Mucosa of descending colon (tissue), 3 donors: ENCODE results near the gene ZNF407. TPM values are rescaled to one million over a fixed set of nuclear protein-coding genes. Genes with fewer than 3 reads are reported as not detected.
A peak's percentile ranks its signal among the peaks of the same experiment; 100 is the strongest.

Experiments
- ATAC-seq: fragments of 200-7000 bp; cut with Tn5 transposase; one replicate; pipeline ENCODE4 v1.9.1; 2020; ENCODE audit warnings: mild to moderate bottlenecking, moderate library complexity
- DNase-seq, 3 donors: peaks; one replicate each; pipeline ENCODE4 v3.0.0-alpha.2; 2020
- H3K36me3 ChIP-seq: fragments of 200-600 bp; one replicate; pipeline ENCODE4 v1.8.0; 2021; ENCODE audit warnings: low read depth, mild to moderate bottlenecking
- H3K4me1 ChIP-seq: fragments of 200-600 bp; one replicate; pipeline ENCODE4 v1.8.0; 2021; ENCODE audit warnings: low read depth, mild to moderate bottlenecking
- H3K4me3 ChIP-seq: fragments of 200-600 bp; one replicate; pipeline ENCODE4 v1.8.0; 2021; ENCODE audit warnings: mild to moderate bottlenecking
- H3K9me3 ChIP-seq: fragments of 200-600 bp; one replicate; pipeline ENCODE4 v1.8.0; 2021; ENCODE audit warnings: mild to moderate bottlenecking
- intact Hi-C, 2 donors: fragments of 100-400 bp; cut with DNase I in 1 of 2; cut with micrococcal nuclease in 1 of 2; formaldehyde crosslinking; loops; one replicate each; pipeline versions ENCODE4 v1.11.0 to v1.11.1; 2022; cut with DNase I, micrococcal nuclease
- total RNA-seq, 3 donors: library from RNA; stranded (reverse); fragmentation: NEBNext Ultra II Directional in 2 of 3; extraction: Animal tissue kit (Norgen Biotek cat#: 25700) in 2 of 3; gene quantifications; one replicate each; pipeline versions ENCODE4 v1.2.1 to v1.2.4, GENCODE V29; 2021 to 2023
- TF ChIP-seq, protein P1 (sequence below): fragments of 200-600 bp; IDR thresholded peaks from one replicate; pipeline ENCODE4 v1.8.0; 2022; ENCODE audit warnings: antibody characterized with exemption, mild to moderate bottlenecking
- donor health status: DM: no; HTN: no; CAD: no; lungs with moderate emphysema.
- donor health status: DM: no; HTN: no; CAD: no.
- donor health status: DM: no; HTN: yes; CAD: no.

ZNF407 gene
- total RNA-seq, 3 donors from 2014 or later = 13.0 to 25.1 (median 18.8) TPM

DNA sequence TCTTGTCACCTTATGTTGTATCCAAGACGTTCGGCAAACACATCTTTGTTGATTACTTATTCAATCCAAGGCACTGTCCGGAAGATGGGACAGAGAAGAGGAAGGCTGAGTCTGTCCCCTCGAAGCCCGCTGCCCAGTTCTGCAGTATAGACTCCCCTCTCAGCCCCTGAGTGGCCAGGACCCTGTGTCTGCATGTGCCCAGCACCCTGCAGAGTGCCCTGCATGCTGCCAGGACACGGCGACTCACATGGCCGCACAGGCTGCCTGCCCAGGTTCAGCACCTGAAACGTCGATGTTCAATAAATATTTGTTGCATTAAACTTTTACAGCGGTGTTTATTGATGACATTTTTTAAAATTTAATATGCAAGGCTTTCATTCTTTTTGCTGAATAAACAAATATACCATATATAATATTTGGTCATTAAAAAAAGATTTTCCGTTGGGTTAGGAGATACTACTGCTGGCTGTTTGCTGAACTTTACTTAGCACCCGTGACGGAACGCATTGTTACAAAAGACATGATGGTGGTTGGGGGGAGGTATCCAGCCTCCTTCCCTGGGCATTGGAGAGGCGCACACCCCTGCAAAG is 464.7 kb downstream of the ZNF407 start:
- Histone ChIP-seq H3K9me3 (no peaks in the 10 kb centered on the region), H3K4me3 (no peak overlapping the region), H3K36me3 (no peaks in the 10 kb centered on the region), H3K4me1 (no peaks in the 10 kb centered on the region)
- no peak for ATAC-seq
- TF ChIP-seq, protein P1, sequence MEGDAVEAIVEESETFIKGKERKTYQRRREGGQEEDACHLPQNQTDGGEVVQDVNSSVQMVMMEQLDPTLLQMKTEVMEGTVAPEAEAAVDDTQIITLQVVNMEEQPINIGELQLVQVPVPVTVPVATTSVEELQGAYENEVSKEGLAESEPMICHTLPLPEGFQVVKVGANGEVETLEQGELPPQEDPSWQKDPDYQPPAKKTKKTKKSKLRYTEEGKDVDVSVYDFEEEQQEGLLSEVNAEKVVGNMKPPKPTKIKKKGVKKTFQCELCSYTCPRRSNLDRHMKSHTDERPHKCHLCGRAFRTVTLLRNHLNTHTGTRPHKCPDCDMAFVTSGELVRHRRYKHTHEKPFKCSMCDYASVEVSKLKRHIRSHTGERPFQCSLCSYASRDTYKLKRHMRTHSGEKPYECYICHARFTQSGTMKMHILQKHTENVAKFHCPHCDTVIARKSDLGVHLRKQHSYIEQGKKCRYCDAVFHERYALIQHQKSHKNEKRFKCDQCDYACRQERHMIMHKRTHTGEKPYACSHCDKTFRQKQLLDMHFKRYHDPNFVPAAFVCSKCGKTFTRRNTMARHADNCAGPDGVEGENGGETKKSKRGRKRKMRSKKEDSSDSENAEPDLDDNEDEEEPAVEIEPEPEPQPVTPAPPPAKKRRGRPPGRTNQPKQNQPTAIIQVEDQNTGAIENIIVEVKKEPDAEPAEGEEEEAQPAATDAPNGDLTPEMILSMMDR = no peak
- intact Hi-C loops = no loop called here
- DNase-seq = no peak

DNA sequence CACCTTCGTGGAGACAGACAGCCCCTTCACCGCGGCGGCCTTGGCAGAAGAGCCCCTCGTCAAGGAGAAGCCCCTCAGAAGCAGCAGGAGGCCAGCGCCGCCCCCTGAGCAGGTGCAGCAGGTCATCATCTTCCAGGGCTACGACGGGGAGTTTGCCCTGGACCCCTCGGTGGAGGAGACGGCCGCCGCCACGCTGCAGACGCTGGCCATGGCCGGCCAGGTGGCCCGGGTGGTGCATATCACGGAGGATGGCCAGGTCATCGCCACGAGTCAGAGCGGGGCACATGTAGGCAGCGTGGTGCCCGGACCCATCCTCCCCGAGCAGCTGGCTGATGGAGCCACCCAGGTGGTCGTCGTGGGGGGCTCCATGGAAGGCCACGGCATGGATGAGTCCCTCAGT is 465.5 kb downstream of the ZNF407 start:
- DNase-seq (no peak), ATAC-seq (no peak)
- TF ChIP-seq, protein P1 = no peak
- H3K9me3 ChIP-seq = no peaks in the 10 kb centered on the region
- H3K4me3 ChIP-seq = no peak overlapping the region
- no peaks in the 10 kb centered on the region for H3K4me1 ChIP-seq
- intact Hi-C loops = no loop called here
- H3K36me3 ChIP-seq = no peaks in the 10 kb centered on the region

DNA sequence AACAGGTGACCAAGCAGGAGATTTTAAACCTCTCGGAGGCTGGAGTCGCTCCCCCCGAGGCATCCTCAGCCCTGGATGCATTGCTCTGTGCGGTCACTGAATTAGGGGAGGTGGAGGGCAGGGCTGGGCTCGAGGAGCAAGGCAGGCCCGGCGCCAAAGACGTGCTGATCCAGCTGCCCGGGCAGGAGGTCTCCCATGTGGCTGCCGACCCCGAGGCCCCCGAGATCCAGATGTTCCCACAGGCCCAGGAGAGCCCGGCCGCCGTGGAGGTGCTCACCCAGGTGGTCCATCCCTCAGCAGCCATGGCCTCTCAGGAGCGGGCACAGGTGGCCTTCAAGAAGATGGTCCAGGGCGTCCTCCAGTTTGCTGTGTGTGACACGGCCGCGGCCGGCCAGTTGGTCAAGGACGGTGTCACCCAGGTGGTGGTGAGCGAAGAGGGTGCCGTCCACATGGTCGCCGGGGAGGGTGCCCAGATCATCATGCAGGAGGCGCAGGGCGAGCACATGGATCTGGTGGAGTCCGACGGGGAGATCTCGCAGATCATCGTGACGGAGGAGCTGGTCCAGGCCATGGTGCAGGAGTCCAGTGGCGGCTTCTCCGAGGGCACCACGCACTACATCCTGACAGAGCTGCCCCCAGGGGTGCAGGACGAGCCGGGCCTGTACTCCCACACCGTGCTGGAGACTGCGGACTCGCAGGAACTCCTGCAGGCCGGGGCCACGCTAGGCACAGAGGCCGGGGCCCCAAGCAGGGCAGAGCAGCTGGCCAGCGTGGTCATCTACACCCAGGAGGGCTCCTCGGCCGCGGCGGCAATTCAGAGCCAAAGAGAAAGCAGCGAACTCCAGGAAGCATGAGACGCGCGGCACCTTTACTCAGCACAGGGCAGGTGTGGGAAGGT is 466.2 kb downstream of the ZNF407 start:
- no peaks in the 10 kb centered on the region for H3K36me3 ChIP-seq

DNA sequence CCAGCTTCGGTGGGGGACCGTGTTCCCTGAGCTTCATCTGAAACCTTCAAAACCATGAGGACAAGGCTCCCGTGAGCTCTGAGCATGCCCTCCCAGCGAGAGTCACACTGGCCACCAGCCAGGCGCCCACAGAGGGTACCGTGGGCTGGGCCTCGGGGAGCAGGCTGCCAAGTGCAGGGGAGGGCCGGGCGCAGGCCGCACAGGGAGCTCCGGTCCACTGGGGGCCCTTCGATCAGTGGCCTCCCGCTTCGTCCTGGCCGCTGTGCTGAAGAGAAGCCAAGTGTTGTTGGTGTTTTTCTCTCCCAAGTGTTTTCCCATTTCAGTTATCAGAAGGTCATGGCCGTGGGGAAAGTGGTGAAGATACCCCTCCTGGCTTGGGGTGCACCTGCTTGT is 466.8 kb downstream of the ZNF407 start:
- TF ChIP-seq, protein P1 = no peak
- no peak overlapping the region for H3K4me3 ChIP-seq
- ATAC-seq = no peak

More for the DNA sequence above, 466.2 kb downstream of the ZNF407 start:
- no peak overlapping the region for H3K4me3 ChIP-seq
- intact Hi-C loops = no loop called here
- TF ChIP-seq, protein P1 = no peak
- peak; percentile 15 for ATAC-seq
- no peaks in the 10 kb centered on the region for H3K4me1 ChIP-seq
- no peaks in the 10 kb centered on the region for H3K9me3 ChIP-seq
- DNase-seq = no peak

DNA sequence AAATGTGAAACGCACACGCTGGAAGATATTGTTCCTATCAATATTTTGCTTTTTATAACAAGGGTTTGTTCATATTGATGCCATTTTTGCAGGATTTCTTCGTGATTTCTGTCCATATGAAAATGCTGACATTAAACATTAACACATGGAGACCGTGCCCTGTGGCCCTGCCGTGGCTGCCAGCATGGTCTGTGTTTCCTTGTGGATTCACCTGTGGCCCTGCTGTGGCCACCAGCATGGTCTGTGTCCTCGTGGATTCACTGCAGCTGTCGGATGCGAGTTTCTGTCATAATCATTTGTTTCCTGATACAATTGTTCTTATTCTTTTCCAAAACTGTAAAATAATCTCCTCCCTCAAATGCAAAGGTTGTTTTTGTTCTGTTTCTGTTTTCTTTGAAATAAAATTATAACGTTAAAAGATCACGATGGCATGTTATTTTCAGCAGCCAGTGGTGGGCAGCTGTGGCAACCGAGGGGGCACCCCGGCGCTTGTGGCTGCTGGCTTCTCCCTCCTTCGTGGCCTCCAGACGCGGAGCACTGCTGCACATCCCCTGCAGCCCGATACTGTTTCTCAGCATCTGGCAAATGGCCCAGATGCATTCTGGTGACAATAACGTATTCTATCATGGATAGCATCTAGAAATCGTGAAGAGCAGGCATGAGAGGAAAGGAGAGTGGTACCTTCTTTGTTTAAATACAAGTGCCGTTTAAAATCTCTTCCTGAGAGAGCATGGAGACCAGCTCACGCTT is 467.8 kb downstream of the ZNF407 start:
- Histone ChIP-seq H3K4me1 (no peaks in the 10 kb centered on the region), H3K36me3 (no peaks in the 10 kb centered on the region), H3K4me3 (no peak overlapping the region), H3K9me3 (no peaks in the 10 kb centered on the region)
- TF ChIP-seq, protein P1 = no peak
- ATAC-seq (no peak), DNase-seq (no peak)
- intact Hi-C loops = no loop called here

More for the DNA sequence above, 466.8 kb downstream of the ZNF407 start:
- no peaks in the 10 kb centered on the region for H3K36me3 ChIP-seq
- no peak for DNase-seq
- no peaks in the 10 kb centered on the region for H3K4me1 ChIP-seq
- intact Hi-C loops = no loop called here
- H3K9me3 ChIP-seq = no peaks in the 10 kb centered on the region
